Mammary epithelial cell (primary cell): ENCODE data around the gene MBD3.

Experiments
- CTCF ChIP-seq, 2 donors: IDR thresholded peaks in 1 of 2; conservative IDR thresholded peaks in 1 of 2; 2 replicates each; pipeline ENCODE4 v1.5.1; 2011 to 2012; ENCODE audit warnings: inconsistent platforms in 2 of 2, low read length in 2 of 2, mild to moderate bottlenecking in 2 of 2, control low read depth in 1 of 2, low read depth in 1 of 2; ENCODE audit not compliant: insufficient read depth in 1 of 2; ENCODE audit errors: extremely low read depth in 1 of 2
- EZH2 ChIP-seq: IDR thresholded peaks from 2 replicates; pipeline ENCODE4 v1.6.1; 2012; ENCODE audit warnings: low read length, inconsistent platforms, borderline replicate concordance

- no peak for TF ChIP-seq CTCF (conservative IDR thresholded peaks at IDR 0.05 in 1 of 2, IDR thresholded peaks at IDR 0.05 in 1 of 2; ENCODE audit: extremely low read depth in 1 of 2, insufficient read depth in 1 of 2, low read depth in 1 of 2, low read length in 2 of 2)
- no peak for TF ChIP-seq EZH2
Observed at GRCh38 chr19:1587872-1588271, 4.8 kb downstream of the MBD3 start.
